Activated CD4-positive, CD25-positive, alpha-beta regulatory T cell treated with anti-CD3 and anti-CD28 coated beads, Interleukin-2, amount 50 U/mL, for 16 hours (primary cell): ENCODE data around the gene RBPJL.

Experiments used
- DNase-seq: peaks from one replicate; pipeline ENCODE4 v3.0.0-alpha.2; 2020; ENCODE audit warnings: low read depth, low spot score

Gene RBPJL

DNA sequence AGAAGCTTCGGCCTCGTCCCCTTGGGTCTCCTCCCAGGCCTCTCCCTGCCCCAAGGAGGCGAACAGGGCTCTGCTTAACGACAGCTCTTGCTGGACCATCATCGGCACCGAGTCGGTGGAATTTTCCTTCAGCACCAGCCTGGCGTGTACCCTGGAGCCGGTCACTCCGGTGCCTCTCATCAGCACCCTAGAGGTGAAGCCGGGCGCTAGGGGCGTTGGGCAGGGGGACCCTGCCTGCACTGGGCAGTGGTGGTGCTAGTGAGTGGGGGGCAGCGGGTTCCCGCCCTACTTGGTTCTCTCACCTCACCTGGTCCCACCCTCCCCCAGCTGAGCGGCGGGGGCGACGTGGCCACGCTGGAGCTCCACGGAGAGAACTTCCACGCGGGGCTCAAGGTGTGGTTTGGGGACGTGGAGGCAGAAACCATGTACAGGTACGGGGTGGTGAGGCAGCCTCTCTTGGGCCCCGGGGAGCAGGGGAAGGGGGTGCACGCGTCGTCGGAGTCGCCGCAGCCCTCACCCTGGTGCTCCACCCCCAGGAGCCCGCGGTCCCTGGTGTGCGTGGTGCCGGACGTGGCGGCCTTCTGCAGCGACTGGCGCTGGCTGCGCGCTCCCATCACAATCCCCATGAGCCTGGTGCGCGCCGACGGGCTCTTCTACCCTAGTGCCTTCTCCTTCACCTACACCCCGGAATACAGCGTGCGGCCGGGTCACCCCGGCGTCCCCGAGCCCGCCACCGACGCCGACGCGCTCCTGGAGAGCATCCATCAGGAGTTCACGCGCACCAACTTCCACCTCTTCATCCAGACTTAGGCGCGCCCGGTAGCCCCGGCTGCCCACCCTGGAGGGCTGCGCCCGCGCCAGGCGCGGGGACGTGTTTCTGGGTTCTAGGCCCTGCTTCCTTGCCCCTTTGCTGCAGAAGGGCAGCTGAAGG is 9.8 kb downstream of the RBPJL start:
- no peak for DNase-seq

DNA sequence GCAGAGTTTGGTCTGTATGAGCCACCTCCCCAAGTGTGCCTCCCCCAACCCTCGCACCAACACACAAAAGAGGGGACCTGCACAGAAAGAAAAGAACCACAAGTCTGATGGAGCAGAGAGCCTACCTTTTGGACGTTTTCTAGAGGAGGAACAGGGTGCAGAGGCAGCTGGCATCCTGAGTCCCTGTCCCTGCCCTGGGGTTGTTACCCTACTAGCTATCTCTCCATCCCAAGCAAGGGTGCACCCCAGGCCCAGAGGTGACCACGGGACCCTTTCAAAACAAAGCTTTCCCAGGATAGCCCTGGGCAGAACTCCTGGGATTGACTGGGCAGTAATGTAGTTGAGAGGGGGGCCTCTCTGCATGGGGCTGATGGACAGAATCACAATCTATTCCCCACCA is 11.2 kb downstream of the RBPJL start:
- DNase-seq = no peak

DNA sequence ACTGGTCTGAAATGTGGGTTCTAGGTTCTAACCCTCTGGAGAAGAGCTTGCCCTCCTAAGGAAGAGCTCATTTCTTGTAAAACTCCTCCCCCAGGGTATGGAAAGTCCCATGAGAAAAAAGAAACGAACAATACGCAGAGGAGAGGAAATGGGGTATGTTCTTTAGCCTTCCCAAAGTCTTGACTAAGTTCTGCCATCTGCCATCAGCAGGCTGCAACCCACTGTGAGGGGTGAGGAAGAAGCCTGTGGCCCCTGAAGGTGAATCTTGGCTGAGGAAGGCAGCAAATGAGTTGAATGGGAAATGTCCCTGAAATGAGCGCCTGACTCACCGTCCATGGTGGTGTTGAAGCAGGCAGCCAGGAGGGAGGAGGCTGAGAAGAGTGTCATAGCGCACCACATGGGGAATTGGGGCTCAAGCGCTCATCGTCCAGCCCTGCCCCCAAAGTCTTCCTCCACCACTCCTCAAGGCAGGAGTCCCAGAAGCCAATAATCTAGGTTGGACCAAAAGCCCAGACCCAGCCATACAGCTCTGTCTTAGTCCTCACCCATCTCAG is 11.8 kb downstream of the RBPJL start:
- no peak for DNase-seq

DNA sequence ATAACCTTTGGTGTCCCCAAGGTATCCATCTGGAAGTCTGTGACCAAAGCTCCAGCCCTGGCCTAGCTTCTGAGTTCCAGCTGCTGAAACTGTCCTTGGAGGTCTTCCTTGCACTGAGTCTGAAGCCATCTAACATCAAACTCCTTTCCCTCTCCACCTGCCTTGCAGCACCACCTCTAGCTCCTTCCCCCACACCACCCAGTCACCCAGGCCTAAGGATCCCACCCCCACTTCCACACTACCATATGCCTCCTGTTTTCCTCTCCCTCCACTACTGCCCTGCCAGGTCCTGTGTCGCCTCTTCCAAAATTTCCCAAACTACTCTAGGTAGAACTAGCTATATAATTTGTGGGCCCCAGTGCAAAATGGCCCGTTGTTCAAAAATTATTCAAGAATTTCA is 12.3 kb downstream of the RBPJL start:
- no peak for DNase-seq

DNA sequence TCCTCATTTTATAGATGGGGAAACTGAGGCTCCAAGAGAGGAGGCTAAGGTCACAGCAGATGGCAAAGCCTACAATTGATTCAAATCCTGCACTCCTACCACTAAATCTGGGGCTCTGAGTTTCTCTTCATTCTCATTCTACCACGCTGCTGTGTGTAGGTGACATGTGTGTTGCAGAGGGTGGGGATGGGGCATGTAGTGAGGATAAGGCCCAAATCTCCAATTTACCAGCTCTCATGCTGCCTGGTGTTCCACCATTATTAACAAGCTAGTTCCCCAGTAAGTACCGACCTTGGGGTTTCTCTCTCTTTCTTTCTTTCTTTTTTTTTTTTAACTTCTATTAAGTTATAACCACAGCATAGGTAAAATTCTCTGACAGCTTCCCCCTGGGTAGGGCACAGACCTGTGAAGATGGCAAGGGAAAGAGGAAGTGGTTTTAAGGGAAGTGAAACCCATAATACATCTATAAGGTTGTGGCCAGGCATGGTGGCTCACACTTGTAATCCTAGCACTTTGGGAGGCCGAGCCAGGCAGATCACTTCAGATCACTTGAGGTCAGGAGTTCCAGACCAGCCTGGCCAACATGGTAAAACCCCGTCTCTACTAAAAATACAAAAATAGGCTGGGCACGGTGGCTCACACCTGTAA is 14.4 kb downstream of the RBPJL start:
- DNase-seq = no peak

DNA sequence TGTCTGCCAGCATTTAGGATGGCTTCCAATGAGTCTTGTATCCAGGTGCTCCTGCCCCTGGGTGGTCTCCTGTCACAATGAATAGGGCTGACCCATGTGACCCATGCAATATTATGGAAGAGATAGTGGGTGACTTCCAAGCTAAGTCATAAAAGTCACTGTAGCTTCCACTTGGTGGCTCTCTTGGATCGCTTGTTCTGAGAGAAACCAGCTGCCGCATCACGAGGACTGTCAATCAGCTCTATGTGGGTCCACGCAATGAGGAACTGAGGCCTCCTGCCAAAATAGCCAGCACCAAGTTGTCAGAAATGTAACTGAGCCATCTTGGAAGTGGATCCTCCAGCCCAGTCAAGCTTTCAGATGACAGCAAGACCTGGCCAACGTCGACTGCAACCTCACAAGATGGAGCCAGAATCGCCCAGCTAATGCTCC is 16.3 kb downstream of the RBPJL start:
- DNase-seq = no peak

DNA sequence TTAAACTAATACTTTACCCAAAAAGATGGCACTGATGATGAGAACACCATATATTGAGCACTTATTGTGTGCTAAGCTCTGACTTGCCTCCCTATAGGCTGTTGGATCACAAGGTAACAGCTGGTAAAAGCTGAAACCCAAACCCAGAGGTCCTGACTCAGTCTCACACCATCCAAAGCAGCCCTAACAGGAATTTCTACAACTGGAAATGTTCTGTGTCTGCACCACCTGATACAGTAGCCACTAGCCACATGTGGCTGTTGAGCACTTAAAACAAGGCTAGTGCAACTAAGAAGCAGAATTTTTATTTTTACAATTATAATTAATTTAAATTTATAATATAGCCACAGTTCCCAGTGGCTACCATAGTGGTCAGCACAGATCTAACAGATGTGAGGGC is 17.1 kb downstream of the RBPJL start:
- no peak for DNase-seq

DNA sequence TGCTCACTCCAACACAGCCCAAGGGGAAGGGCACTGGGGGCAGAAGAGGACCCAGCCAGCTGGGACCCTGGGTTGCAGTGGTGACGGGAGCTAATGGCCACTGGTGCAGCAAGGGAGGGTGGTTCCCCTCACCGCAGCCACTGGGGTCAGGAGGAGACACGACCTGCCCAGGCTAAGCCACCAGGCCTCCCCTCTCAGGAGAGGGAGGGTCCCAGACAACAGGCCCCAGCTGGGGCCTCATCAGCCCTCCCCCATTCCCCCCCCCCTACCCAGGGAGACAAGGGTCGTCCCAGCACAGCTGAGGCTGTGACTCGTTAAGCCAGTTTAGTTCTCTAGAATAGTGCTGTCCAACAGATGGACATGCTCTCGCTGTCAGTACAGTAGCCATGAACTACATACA is 18.7 kb downstream of the RBPJL start:
- no peak for DNase-seq

DNA sequence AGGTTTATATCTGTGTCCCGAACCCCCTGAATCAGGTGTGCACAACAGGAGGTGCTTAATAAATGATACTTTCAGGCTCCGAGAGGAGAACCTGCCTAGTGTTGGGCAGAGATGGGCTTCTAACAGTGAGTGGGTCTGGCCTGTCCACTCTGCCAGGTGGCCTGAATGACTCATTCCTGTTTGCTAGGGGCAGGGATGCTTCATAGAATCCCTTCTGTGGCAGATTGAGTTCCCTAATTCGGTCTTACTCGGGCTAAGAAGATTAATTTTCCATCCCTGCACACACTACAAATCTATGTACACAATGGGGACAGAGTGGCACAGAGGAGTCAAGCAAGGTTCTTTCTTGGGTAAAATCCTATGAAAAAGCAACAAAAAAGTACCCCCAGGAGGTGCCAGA is 21.8 kb downstream of the RBPJL start:
- DNase-seq = no peak

DNA sequence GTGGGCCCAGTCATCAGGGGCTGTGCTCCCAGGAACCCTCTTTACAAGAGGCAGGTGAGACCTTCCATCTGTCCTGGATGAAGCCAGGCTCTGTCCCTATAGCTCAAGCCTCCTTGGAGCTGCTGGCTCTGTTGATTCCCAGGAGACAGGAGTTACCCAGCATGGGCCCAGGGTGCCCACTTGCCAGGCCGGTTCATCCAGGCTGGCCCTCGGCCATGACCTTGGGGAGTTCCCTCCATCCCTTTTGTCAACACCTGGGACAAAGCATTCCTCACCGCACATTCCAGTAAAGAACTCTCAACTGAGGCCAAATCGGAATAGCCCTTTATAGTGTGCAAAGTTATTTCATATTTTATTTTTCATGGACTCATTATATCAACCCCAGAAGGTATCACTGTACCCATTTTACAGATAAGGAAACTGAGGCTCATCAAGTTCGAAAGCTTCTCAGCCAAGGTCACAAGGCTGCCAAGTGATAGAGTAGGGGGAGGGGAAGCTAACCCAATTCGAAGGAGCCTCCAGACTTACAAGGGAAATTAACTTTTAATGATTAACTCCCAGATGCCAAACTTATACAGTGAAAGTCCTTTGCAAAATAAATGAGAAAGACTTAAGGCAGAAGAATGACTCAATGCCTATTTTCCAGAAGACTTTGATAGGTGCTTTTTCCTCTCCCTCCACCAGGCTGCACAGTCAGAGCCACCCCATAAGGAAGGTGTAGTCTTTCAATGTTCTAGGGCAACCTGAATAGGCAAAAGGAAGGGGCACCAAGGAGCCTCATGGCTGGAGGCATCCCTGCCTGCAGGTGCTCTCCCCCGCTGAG is 23.1 kb downstream of the RBPJL start:
- DNase-seq = no peak

DNA sequence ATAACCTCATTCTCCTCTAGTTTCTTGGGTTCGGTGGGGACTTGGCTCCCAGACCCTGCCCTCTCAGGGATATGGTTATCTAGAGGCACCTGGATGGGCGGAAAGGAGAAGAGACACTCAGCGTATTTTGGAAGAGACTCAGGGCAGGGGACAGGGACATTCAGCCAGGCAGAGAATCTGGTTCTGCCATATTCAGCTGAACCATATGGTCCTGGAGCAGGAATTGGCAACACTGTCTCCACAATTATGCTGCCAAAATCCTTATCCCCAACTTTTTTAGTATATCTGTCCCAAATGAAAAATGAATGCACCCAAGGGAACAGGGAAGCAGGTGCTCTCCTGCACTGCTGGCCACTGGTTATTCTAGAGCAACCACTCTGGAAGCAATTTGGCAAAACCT is 23.8 kb downstream of the RBPJL start:
- DNase-seq = no peak

DNA sequence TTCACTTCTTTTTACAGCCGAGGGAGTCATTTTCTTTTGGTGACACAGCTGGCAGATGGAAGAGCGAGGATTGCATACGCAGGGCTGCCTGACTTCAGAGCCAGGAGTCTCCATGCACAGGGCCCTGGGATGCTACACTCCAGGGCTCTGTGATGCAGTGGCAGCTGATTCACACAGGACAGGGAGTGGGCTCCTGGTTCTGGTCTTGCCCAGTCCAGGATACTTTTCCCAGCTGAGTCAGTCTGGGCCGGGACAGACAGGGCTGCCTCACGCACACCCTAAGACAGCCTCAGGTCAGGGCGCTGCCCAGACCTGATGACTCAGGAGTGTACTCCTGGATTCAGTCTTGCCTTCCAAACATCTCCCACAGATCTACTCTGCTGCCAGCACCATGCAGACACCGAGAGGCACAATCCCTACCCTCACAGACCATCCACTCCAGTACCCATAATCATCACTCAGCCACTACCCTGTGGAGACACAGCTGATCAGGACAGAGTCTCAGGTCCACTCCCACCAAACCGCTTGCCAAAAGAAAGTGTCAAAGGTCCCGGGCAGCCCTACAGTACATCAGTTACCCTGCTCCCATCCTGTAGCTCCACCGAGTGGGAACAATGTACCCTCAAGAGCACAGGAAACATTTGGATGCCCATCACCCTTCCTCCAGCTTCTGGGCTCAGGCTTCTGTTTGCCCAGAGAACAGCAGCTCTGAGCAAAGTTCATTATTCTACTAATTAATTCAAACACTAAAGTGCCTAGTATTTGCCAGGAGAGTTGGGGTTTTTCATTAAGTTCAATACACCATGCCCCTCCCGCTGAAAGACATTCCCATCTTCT is 30.1 kb downstream of the RBPJL start:
- DNase-seq = no peak

DNA sequence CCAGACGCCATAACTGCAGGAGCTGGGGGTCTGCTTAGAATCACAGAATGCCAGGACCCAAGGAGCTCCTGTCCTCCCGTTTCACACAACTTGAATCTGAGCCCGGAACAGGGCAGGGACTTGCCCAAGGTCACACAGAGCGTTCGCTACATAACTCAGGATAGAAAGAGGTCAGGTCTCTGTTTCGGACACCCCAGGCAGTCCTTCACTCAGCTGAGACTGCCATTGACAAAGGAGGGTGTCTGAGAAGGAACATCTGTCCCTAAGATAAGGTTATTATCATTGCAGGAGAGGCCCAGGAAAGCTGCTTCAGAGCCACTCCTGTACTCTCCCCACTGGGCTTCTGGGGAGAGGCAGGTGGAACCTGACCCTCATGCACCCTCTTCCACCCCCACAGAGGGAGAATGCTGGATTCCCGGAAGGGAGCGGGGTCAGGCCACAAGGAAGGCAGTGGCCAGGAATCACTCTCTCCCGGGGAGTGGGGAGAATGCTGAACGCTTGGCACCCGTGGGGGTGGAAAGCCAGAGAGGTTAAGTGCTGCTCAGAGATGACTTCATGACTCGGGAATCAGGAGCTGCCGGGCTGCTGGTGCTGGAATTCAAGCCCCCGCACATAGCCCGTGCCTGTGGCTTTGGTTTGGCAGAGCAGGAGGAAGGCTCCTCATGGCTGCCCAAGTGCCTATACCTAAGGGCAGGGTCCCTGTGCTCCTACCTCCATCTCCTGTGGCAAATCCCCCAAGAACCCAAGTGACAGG is 30.9 kb downstream of the RBPJL start:
- no peak for DNase-seq

DNA sequence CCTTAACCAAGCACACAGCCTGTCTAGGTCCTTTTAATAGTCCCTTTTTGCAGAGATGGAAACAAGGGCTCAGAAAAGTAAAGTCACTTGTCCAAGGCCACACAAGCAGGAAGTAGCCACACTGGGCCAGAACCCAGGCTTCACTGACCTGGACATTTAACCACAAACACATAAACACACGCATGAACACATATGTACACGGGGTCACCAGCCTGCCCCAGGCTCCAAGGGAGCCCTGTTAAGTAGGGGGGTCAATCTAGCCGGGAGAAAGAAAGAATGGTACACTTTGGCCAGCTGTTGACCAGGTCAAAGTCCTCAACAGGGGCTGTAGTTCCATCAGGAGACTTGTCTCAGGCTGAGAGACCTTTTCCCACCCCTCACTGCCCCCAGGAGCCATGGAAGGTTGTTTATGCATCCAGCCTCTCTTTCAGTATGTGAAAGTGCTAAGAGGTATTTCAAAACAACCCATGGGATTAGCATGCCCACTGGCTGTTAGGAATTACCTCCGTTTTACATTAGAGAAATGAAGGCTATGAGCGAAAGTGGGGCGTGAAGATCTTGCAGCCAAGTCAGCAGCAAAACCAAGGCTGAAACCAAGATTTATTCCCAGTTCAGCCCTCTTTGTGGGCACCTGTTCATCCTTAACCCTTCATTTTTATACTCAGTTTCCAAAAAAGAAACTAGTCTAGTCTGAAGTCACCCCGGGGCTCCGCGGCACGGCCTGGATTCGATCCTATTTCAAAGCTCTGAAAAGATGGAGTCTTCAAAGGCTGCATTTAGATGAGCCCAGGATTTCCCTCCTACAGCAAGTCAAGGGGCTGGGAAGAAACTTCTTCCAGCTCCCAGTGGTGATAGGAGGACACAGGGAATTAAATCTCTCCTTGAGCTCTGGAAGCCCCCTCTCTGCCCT is 31.7 kb downstream of the RBPJL start:
- DNase-seq = no peak

DNA sequence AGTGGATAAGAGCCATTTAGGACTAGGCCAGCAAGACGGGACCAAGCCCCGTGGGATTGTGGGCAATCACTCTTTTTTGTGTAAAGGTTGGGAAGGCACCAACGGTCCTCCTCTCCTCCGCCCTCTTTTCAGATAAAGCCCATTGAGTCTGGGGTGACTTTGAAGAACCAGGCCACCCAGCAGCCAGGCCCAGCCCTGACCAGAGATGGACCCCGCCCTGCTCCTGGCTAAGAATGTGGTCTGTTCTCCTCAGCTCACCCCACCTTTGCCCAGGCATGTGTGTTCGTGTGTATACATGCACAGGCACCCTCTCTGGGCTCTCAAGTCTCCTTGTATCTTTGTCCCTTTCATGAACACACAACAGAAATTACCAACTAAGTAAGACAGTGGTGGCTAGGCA is 32.4 kb downstream of the RBPJL start:
- DNase-seq = no peak

DNA sequence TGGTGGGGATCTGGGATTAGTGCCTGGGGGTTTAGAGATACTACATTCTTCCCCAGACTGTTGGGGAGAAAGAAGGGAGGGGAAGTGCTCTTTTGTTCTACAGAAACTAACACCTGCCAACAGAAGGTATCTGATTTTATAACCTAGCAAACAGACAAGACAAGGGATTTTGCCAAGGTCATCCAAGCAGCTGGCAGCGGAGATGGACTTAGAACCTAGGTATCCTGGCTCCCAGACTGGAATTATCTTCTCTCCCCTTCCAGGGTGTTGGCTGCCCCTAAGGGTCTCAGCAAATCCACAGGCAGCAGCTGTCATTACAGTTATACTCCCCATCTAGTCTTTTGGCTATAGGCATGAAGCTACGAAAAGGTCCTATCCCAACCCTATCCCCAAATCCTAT is 33.2 kb downstream of the RBPJL start:
- DNase-seq = no peak

DNA sequence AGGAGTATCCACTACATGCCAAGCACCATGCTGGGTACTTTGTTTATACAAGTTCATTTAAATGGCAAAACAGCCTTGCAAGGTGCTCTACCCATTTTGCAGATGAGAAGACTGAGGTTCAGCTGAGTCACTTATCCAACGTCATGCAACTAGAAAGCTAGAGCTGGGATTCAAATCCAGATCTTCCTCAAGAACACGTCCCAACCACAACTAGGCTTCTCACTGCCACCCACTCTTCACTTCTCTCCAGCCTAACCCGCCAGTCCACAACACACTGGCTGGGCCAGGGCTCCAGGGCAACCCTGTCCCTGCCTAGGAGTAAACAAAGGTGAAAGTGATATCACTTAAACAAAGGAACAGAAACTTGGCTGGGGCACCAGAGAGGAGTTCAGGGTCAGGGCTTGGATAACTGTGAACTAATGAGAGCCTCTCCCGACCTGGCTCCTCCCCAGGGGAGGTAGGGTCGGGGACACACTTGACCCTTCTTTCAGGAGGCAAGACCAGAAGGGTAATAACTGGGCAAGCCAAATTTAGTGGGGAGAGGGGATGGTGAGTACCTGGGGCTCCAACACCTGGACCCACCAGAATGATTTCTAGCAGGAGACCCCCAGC is 33.7 kb downstream of the RBPJL start:
- DNase-seq = no peak

DNA sequence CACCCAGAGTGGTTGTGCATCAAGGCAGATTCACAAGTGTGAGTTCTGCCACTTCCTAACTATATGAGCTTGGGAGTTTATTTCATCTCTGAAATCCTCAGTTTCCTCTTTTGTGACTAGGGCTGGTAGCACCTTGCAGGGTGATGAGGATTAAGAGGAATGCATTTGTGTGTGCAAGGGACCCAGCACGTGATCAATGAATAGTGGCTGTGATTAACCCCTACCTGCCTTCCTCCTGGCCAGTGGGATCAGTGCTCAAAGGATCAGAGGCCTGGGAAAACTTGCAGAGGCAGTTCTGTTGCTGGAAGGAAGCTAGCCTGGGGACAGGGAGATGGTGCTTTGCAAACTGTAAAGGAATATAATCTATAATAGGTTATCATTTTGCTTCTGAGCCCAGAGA is 34.3 kb downstream of the RBPJL start:
- no peak for DNase-seq

DNA sequence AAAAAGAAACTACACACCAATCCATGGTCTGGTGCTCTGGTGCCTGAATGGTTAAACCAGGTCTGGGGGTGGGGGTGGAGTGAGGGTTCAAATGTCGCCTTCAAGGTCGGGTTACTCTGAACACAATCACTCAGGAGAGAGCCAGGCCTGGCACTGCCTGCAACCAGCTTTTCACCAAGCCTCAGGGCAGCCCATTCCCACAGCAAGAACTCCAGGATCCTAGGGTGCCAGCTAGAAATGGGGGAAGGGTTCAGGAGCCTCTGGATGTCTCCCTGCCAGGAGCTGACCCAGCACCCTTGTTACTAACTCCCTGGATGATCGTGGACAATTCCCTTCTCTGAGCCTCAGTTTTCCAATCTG is 34.9 kb downstream of the RBPJL start:
- no peak for DNase-seq
